A549 (cell line): Measurements from ENCODE around the gene MSH6. TPM values are rescaled to one million over a fixed set of nuclear protein-coding genes. Genes with fewer than 3 reads are reported as not detected.

Experiments used
- ATAC-seq, 2 experiments: fragments of 200-7000 bp in 1 of 2; fragments of >200 bp in 1 of 2; cut with Nextera tagmentation in 1 of 2; cut with Tn5 transposase in 1 of 2; 3 replicates each; pipeline versions ENCODE4 v1.8.0 to v1.9.1; 2018 to 2020; ENCODE audit warnings: mild to moderate bottlenecking in 1 of 2, moderate library complexity in 1 of 2
- CTCF ChIA-PET: fragments of 300-600 bp; sonication (Branson Sonifier 250); formaldehyde crosslinking; extraction: SDS; loops from one replicate; lab custom pipeline; 2021; ENCODE audit warnings: antibody characterized with exemption, inconsistent platforms; lab: Yijun Ruan, JAX
- POLR2A ChIA-PET: fragments of 350-600 bp; formaldehyde crosslinking; extraction: SDS; loops from one replicate; lab custom pipeline; 2021; ENCODE audit warnings: antibody characterized with exemption, inconsistent platforms; lab: Yijun Ruan, JAX
- DNase-seq, 2 experiments: peaks; one replicate each; pipeline versions ENCODE4 v3.0.0 to v3.0.0-alpha.2; 2011 to 2016; ENCODE audit warnings: low read depth in 1 of 2, low spot score in 1 of 2
- FAIRE-seq: peaks from 2 replicates; lab custom pipeline; 2011; peaks lifted over from hg19 to GRCh38; lab: Jason Lieb, UNC
- H3K27ac ChIP-seq, 2 experiments: fragments of >200 bp; sonication (Bioruptor Twin); formaldehyde crosslinking; 3 replicates each; pipeline ENCODE4 v1.5.1; 2016 to 2017
- H3K4me1 ChIP-seq: fragments of >200 bp; sonication (Bioruptor Twin); formaldehyde crosslinking; 3 replicates; pipeline ENCODE4 v1.6.1; 2016
- H3K4me2 ChIP-seq: fragments of >200 bp; sonication (Bioruptor Twin); formaldehyde crosslinking; 3 replicates; pipeline ENCODE4 v1.6.1; 2016
- H3K4me3 ChIP-seq: fragments of >200 bp; sonication (Bioruptor Twin); formaldehyde crosslinking; 3 replicates; pipeline ENCODE4 v1.5.1; 2016
- H3K9me3 ChIP-seq: fragments of >200 bp; sonication (Bioruptor Twin); formaldehyde crosslinking; 3 replicates; pipeline ENCODE4 v1.6.1; 2016
- CEBPB ChIP-seq, 2 experiments: fragments of >200 bp in 1 of 2; sonication (Bioruptor Twin) in 1 of 2; formaldehyde crosslinking in 1 of 2; IDR thresholded peaks; 2 replicates each; pipeline ENCODE4 v1.6.1; 2012 to 2016
- CHD2 ChIP-seq: fragments of 150-350 bp; IDR thresholded peaks from 2 replicates; pipeline ENCODE4 v1.6.1; 2014; ENCODE audit warnings: low read length; ENCODE audit not compliant: partially characterized antibody
- EHF ChIP-seq: fragments of 250-450 bp; sonication (Bioruptor Pico); IDR thresholded peaks from 2 replicates; pipeline ENCODE4 v1.5.0; 2020; ENCODE audit warnings: mild to moderate bottlenecking
- EHMT2 ChIP-seq: fragments of 200-600 bp; sonication (generic); IDR thresholded peaks from 2 replicates; pipeline ENCODE4 v1.6.1; 2016; ENCODE audit warnings: antibody characterized with exemption, low read depth, mild to moderate bottlenecking, moderate library complexity
- EP300 ChIP-seq, 2 experiments: fragments of >200 bp; sonication (Bioruptor Twin); formaldehyde crosslinking; IDR thresholded peaks; 2 replicates in 1 of 2; 3 replicates in 1 of 2; pipeline ENCODE4 v1.6.1; 2016 to 2017
- FOSB ChIP-seq: fragments of 250-450 bp; sonication (Bioruptor Pico); IDR thresholded peaks from 2 replicates; pipeline ENCODE4 v1.5.0; 2020; ENCODE audit warnings: mild to moderate bottlenecking, moderate library complexity
- FOXS1 ChIP-seq: fragments of 250-450 bp; sonication (Bioruptor Pico); IDR thresholded peaks from 2 replicates; pipeline ENCODE4 v1.5.0; 2020; ENCODE audit warnings: mild to moderate bottlenecking, moderate library complexity
- GATA3 ChIP-seq: IDR thresholded peaks from 2 replicates; pipeline ENCODE4 v1.6.1; 2012; ENCODE audit warnings: borderline replicate concordance
- HDAC2 ChIP-seq: fragments of 200-600 bp; sonication (generic); IDR thresholded peaks from 2 replicates; pipeline ENCODE4 v1.6.1; 2016
- KDM5A ChIP-seq: fragments of 200-600 bp; sonication (generic); IDR thresholded peaks from 2 replicates; pipeline ENCODE4 v1.6.1; 2016; ENCODE audit warnings: antibody characterized with exemption, mild to moderate bottlenecking
- MYC ChIP-seq: IDR thresholded peaks from 2 replicates; pipeline ENCODE4 v1.6.1; 2012; ENCODE audit warnings: mild to moderate bottlenecking, inconsistent platforms, low read length, improper control_type of control experiment, borderline replicate concordance
- POLR2A ChIP-seq: IDR thresholded peaks from 2 replicates; pipeline ENCODE4 v1.6.1; 2012; ENCODE audit warnings: mild to moderate bottlenecking, low read length
- POLR2AphosphoS2 ChIP-seq: conservative IDR thresholded peaks from 2 replicates; pipeline ENCODE4 v1.6.1; 2012; ENCODE audit warnings: low read length, improper control_type of control experiment, inconsistent platforms
- RAD21 ChIP-seq, 2 experiments: fragments of >200 bp in 1 of 2; sonication (Bioruptor Twin) in 1 of 2; formaldehyde crosslinking in 1 of 2; IDR thresholded peaks in 1 of 2; conservative IDR thresholded peaks in 1 of 2; 2 replicates in 1 of 2; 3 replicates in 1 of 2; pipeline ENCODE4 v1.6.1; 2012 to 2018; ENCODE audit warnings: inconsistent platforms in 1 of 2
- SREBF2 ChIP-seq: fragments of 450-650 bp; IDR thresholded peaks from 2 replicates; pipeline ENCODE4 v1.6.1; 2014; ENCODE audit warnings: mild to moderate bottlenecking, moderate library complexity
- TP53 ChIP-seq: fragments of 250-450 bp; sonication (Bioruptor Pico); IDR thresholded peaks from 2 replicates; pipeline ENCODE4 v1.5.0; 2021; ENCODE audit warnings: mild to moderate bottlenecking, moderate library complexity
- WGBS: methylation state at CpG from one replicate; pipeline ENCODE4 v1.1.6; 2017; ENCODE audit errors: missing lambda C conversion rate; 5-methylcytosine and 5-hydroxymethylcytosine counted together
- polyA plus RNA-seq, 4 experiments: library from polyadenylated mRNA; depleted of rRNA in 3 of 4; stranded (reverse); fragments of >200 nt; fragmentation: RNase III in 1 of 4; extraction: RNeasy Plus Mini Kit Qiagen cat#74134 plus additional on column Dnase treatment in 1 of 4; gene quantifications; 2 replicates in 3 of 4; 3 replicates in 1 of 4; pipeline ENCODE4 v1.2.3, GENCODE V29; 2011 to 2017
- TF ChIP-seq, protein P1 (sequence below): fragments of 250-450 bp; sonication (Bioruptor Pico); IDR thresholded peaks from 2 replicates; pipeline ENCODE4 v1.5.0; 2021; ENCODE audit warnings: mild to moderate bottlenecking, moderate library complexity, borderline replicate concordance
- TF ChIP-seq, protein P2 (sequence below): fragments of 450-650 bp; IDR thresholded peaks from 2 replicates; pipeline ENCODE4 v1.6.1; 2014; ENCODE audit warnings: antibody characterized with exemption
- TF ChIP-seq, protein P3 (sequence below): fragments of 250-450 bp; sonication (Bioruptor Pico); IDR thresholded peaks from 2 replicates; pipeline ENCODE4 v1.5.0; 2020; ENCODE audit warnings: low read depth, mild to moderate bottlenecking, moderate library complexity
- TF ChIP-seq, protein P4 (sequence below): IDR thresholded peaks from 2 replicates; pipeline ENCODE4 v1.6.1; 2012

MSH6 gene
- polyA plus RNA-seq, 2 of the 4 experiments (the other 2 are of a cell fraction), result 82.7 to 108 TPM

DNA sequence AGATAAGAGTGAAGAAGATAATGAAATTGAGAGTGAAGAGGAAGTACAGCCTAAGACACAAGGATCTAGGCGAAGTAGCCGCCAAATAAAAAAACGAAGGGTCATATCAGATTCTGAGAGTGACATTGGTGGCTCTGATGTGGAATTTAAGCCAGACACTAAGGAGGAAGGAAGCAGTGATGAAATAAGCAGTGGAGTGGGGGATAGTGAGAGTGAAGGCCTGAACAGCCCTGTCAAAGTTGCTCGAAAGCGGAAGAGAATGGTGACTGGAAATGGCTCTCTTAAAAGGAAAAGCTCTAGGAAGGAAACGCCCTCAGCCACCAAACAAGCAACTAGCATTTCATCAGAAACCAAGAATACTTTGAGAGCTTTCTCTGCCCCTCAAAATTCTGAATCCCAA lies 15.7 kb downstream of the MSH6 start:
- no peak overlapping the region for H3K4me3 ChIP-seq
- FAIRE-seq (no peak), ATAC-seq (no peak), DNase-seq (no peak)
- peaks cover 9% of the 10 kb centered on the region for H3K9me3 ChIP-seq
- ChIA-PET CTCF (interaction anchor here (0.6 kb wide), 1 partner anchor 31 kb away, joined by 4 read pairs; no protein-coding TSS in a partner anchor), POLR2A (no interaction called here)
- H3K4me2 ChIP-seq, result no peak overlapping the region
- no peak for TF ChIP-seq EP300 (IDR thresholded peaks at IDR 0.05)
- TF ChIP-seq TP53 (CRISPR knock-in tag), result no peak
- no peak for TF ChIP-seq FOSB
- TF ChIP-seq MYC, result no peak
- no peak for TF ChIP-seq CHD2
- TF ChIP-seq, protein P1, sequence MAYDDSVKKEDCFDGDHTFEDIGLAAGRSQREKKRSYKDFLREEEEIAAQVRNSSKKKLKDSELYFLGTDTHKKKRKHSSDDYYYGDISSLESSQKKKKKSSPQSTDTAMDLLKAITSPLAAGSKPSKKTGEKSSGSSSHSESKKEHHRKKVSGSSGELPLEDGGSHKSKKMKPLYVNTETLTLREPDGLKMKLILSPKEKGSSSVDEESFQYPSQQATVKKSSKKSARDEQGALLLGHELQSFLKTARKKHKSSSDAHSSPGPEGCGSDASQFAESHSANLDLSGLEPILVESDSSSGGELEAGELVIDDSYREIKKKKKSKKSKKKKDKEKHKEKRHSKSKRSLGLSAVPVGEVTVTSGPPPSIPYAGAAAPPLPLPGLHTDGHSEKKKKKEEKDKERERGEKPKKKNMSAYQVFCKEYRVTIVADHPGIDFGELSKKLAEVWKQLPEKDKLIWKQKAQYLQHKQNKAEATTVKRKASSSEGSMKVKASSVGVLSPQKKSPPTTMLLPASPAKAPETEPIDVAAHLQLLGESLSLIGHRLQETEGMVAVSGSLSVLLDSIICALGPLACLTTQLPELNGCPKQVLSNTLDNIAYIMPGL (CRISPR knock-in tag), result no peak
- no peak for TF ChIP-seq FOXS1 (CRISPR knock-in tag)
- H3K4me1 ChIP-seq, result no peaks in the 10 kb centered on the region
- no peak overlapping the region for H3K27ac ChIP-seq
- WGBS, result 95% methylated on average over 6 of the region's 6 CpGs

DNA sequence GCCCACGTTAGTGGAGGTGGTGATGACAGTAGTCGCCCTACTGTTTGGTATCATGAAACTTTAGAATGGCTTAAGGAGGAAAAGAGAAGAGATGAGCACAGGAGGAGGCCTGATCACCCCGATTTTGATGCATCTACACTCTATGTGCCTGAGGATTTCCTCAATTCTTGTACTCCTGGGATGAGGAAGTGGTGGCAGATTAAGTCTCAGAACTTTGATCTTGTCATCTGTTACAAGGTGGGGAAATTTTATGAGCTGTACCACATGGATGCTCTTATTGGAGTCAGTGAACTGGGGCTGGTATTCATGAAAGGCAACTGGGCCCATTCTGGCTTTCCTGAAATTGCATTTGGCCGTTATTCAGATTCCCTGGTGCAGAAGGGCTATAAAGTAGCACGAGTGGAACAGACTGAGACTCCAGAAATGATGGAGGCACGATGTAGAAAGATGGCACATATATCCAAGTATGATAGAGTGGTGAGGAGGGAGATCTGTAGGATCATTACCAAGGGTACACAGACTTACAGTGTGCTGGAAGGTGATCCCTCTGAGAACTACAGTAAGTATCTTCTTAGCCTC lies 16.2 kb downstream of the MSH6 start:
- TF ChIP-seq POLR2AphosphoS2 (peak; percentile 84), SREBF2 (no peak)
- TF ChIP-seq, protein P2, sequence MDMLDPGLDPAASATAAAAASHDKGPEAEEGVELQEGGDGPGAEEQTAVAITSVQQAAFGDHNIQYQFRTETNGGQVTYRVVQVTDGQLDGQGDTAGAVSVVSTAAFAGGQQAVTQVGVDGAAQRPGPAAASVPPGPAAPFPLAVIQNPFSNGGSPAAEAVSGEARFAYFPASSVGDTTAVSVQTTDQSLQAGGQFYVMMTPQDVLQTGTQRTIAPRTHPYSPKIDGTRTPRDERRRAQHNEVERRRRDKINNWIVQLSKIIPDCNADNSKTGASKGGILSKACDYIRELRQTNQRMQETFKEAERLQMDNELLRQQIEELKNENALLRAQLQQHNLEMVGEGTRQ, result no peak
- TF ChIP-seq, all 56 proteins: peak for 1
- WGBS, result 89% methylated on average over 6 of the region's 6 CpGs
- no peaks in the 10 kb centered on the region for H3K4me1 ChIP-seq
- no peak overlapping the region for H3K4me2 ChIP-seq
- ChIA-PET POLR2A (no interaction called here), CTCF (interaction anchor here (0.7 kb wide), 1 partner anchor 59 kb away, joined by 3 read pairs; no protein-coding TSS in a partner anchor)
- ATAC-seq (peak; percentile 8 to 9; a peak in 1 of 6 replicates), DNase-seq (no peak), FAIRE-seq (no peak)
- H3K27ac ChIP-seq, result no peak overlapping the region
- peaks cover 9% of the 10 kb centered on the region for H3K9me3 ChIP-seq
- no peak overlapping the region for H3K4me3 ChIP-seq

DNA sequence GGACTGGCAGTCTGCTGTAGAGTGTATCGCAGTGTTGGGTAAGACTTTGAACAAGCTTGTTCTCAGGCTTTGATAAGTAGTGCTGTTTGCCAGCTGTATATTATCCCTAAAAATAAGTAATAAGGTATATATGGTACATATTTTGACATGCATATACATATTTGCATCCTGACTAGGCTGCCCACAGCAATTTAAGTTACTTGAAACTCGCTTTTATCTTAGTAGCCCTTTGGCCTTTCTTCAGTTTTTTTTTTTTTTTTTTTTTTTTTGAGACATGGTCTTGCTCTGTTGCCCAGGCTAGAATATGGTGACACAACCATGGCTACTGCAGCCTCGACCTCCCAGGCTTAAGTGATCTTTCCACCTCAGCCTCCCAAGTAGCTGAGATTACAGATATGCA lies 18.2 kb downstream of the MSH6 start:
- Histone ChIP-seq H3K4me3 (no peak overlapping the region), H3K9me3 (peaks cover 9% of the 10 kb centered on the region), H3K4me1 (no peaks in the 10 kb centered on the region), H3K27ac (no peak overlapping the region), H3K4me2 (no peak overlapping the region)
- CTCF ChIA-PET, result no interaction called here
- TF ChIP-seq EP300 (IDR thresholded peaks at IDR 0.05) (no peak), EHF (CRISPR knock-in tag) (no peak), FOSB (no peak), CHD2 (no peak), RAD21 (conservative IDR thresholded peaks at IDR 0.05 in 1 of 2, IDR thresholded peaks at IDR 0.05 in 1 of 2) (no peak), POLR2A (no peak), SREBF2 (no peak), EHMT2 (no peak), HDAC2 (no peak), GATA3 (no peak), KDM5A (no peak), MYC (no peak), CEBPB (IDR thresholded peaks at IDR 0.05) (no peak)
- TF ChIP-seq, protein P3, sequence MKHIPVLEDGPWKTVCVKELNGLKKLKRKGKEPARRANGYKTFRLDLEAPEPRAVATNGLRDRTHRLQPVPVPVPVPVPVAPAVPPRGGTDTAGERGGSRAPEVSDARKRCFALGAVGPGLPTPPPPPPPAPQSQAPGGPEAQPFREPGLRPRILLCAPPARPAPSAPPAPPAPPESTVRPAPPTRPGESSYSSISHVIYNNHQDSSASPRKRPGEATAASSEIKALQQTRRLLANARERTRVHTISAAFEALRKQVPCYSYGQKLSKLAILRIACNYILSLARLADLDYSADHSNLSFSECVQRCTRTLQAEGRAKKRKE (CRISPR knock-in tag), result no peak
- TF ChIP-seq, protein P4, sequence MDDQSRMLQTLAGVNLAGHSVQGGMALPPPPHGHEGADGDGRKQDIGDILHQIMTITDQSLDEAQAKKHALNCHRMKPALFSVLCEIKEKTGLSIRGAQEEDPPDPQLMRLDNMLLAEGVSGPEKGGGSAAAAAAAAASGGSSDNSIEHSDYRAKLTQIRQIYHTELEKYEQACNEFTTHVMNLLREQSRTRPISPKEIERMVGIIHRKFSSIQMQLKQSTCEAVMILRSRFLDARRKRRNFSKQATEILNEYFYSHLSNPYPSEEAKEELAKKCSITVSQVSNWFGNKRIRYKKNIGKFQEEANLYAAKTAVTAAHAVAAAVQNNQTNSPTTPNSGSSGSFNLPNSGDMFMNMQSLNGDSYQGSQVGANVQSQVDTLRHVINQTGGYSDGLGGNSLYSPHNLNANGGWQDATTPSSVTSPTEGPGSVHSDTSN, result no peak
- 92% methylated on average over 3 of the region's 3 CpGs for WGBS
- DNase-seq, result no peak
- POLR2A ChIA-PET, result no interaction called here
- no peak for FAIRE-seq
- ATAC-seq, result peak in 1 of 2 experiments; percentile 12; a peak in 2 of 6 replicates
